ENCODE data around the gene GARIN5B. TPM values are rescaled to one million over a fixed set of nuclear protein-coding genes. Genes with fewer than 3 reads are reported as not detected.

Gene GARIN5B
- total and polyA plus RNA-seq, 2 experiments from 2014 or later, result not detected

- peaks cover 33% of the 10 kb centered on the region for H3K4me1 ChIP-seq (ENCODE audit: insufficient read depth)
- peak overlapping the region; percentile 94 for H3K4me3 ChIP-seq
- H4K20me1 ChIP-seq (ENCODE audit: insufficient read depth), result peaks cover 16% of the 10 kb centered on the region; the same call in 1 of the 2 replicates
- no peaks in the 10 kb centered on the region for H3K27me3 ChIP-seq (replicated peaks; ENCODE audit: insufficient read depth)
- peaks cover 27% of the 10 kb centered on the region; the same call in 1 of the 2 replicates for H3K36me3 ChIP-seq (ENCODE audit: low read depth)
- no peak for TF ChIP-seq EZH2phosphoT487 (IDR thresholded peaks at IDR 0.05; ENCODE audit: insufficient read depth, low read depth)
- no peak for TF ChIP-seq EZH2 (IDR thresholded peaks at IDR 0.05; ENCODE audit: insufficient read depth, poor library complexity, severe bottlenecking)
- peak; percentile 69 for DNase-seq
- peaks cover 29% of the 10 kb centered on the region for H3F3A ChIP-seq (ENCODE audit: insufficient read depth)
- H3K9ac ChIP-seq, result peak overlapping the region; percentile 92
- 1% methylated on average over 33 of the region's 33 CpGs for WGBS, 2 experiments (ENCODE audit: low coverage in 1 of 2, low lambda C conversion rate in 2 of 2, missing lambda C conversion rate in 2 of 2)
- peak overlapping the region; percentile 95 for H3K4me2 ChIP-seq (ENCODE audit: unreplicated experiment)
- H2AFZ ChIP-seq, result no peak overlapping the region
- peaks cover 51% of the 10 kb centered on the region for H3K79me2 ChIP-seq (ENCODE audit: insufficient read depth)
- peak overlapping the region; percentile 68 for H3K27ac ChIP-seq
- no peaks in the 10 kb centered on the region for H3K9me2 ChIP-seq (ENCODE audit: insufficient read depth)
- in situ Hi-C loops (cut with MboI), result no loop called here
- no peaks in the 10 kb centered on the region for H3K9me3 ChIP-seq (ENCODE audit: low read depth)
Observed at GRCh38 chr19:55386493-55386971, 23.5 kb upstream of the GARIN5B start.

GRCh38 chr19:55385724-55386492 lies 22.8 kb upstream of the GARIN5B start, which contains the start of gene RPL28:
Gene RPL28 (plus strand): TSS chr19:55385932. CDS start chr19:55386358, 426 bp downstream.
- Histone ChIP-seq H3K9me3 (ENCODE audit: low read depth) (no peaks in the 10 kb centered on the region), H3K79me2 (ENCODE audit: insufficient read depth) (peaks cover 49% of the 10 kb centered on the region), H3K4me1 (ENCODE audit: insufficient read depth) (peaks cover 33% of the 10 kb centered on the region), H3K4me3 (peak within 1 kb of the TSS; percentile 94), H2AFZ (peak within 1 kb of the TSS; percentile 91), H3F3A (ENCODE audit: insufficient read depth) (peaks cover 22% of the 10 kb centered on the region), H3K9me2 (ENCODE audit: insufficient read depth) (no peaks in the 10 kb centered on the region), H3K9ac (peak within 1 kb of the TSS; percentile 92), H4K20me1 (ENCODE audit: insufficient read depth) (peaks cover 16% of the 10 kb centered on the region; the same call in 1 of the 2 replicates), H3K36me3 (ENCODE audit: low read depth) (peaks cover 27% of the 10 kb centered on the region; the same call in 1 of the 2 replicates), H3K4me2 (ENCODE audit: unreplicated experiment) (peak within 1 kb of the TSS; percentile 95), H3K27ac (peak within 1 kb of the TSS; percentile 71), H3K27me3 (replicated peaks; ENCODE audit: insufficient read depth) (no peaks in the 10 kb centered on the region)
- WGBS, 2 experiments (ENCODE audit: low coverage in 1 of 2, low lambda C conversion rate in 2 of 2, missing lambda C conversion rate in 2 of 2), result 1% methylated on average over 66 of the region's 68 CpGs
- DNase-seq, result peak; percentile 99
- in situ Hi-C loops (cut with MboI), result no loop called here
- no peak for TF ChIP-seq EZH2 (IDR thresholded peaks at IDR 0.05; ENCODE audit: insufficient read depth, poor library complexity, severe bottlenecking)
- no peak for TF ChIP-seq EZH2phosphoT487 (IDR thresholded peaks at IDR 0.05; ENCODE audit: insufficient read depth, low read depth)

- no peaks in the 10 kb centered on the region for H3K9me2 ChIP-seq (ENCODE audit: insufficient read depth)
- H3K9me3 ChIP-seq (ENCODE audit: low read depth), result no peaks in the 10 kb centered on the region
- H3K4me3 ChIP-seq, result peak overlapping the region; percentile 94
- 11% methylated on average over 33 to 34 of the region's 34 CpGs for WGBS, 2 experiments (ENCODE audit: low coverage in 1 of 2, low lambda C conversion rate in 2 of 2, missing lambda C conversion rate in 2 of 2)
- peaks cover 27% of the 10 kb centered on the region; the same call in 1 of the 2 replicates for H3K36me3 ChIP-seq (ENCODE audit: low read depth)
- H3K27me3 ChIP-seq (replicated peaks; ENCODE audit: insufficient read depth), result no peaks in the 10 kb centered on the region
- TF ChIP-seq EZH2phosphoT487 (IDR thresholded peaks at IDR 0.05; ENCODE audit: insufficient read depth, low read depth), result no peak
- no peak for TF ChIP-seq EZH2 (IDR thresholded peaks at IDR 0.05; ENCODE audit: insufficient read depth, poor library complexity, severe bottlenecking)
- peak overlapping the region; percentile 88 for H3K4me2 ChIP-seq (ENCODE audit: unreplicated experiment)
- H3K4me1 ChIP-seq (ENCODE audit: insufficient read depth), result peaks cover 33% of the 10 kb centered on the region
- peak overlapping the region; percentile 92 for H3K9ac ChIP-seq
- H3K79me2 ChIP-seq (ENCODE audit: insufficient read depth), result peaks cover 42% of the 10 kb centered on the region
- peak overlapping the region; percentile 71 for H3K27ac ChIP-seq
- peak; percentile 96 for DNase-seq
- peaks cover 16% of the 10 kb centered on the region; the same call in 1 of the 2 replicates for H4K20me1 ChIP-seq (ENCODE audit: insufficient read depth)
- peak overlapping the region; percentile 91 for H2AFZ ChIP-seq
- in situ Hi-C loops (cut with MboI), result no loop called here
- peaks cover 15% of the 10 kb centered on the region for H3F3A ChIP-seq (ENCODE audit: insufficient read depth)
Observed at GRCh38 chr19:55384920-55385723, 22.1 kb upstream of the GARIN5B start.
